Measurements from ENCODE around the gene TRIO. TPM values are rescaled to one million over a fixed set of nuclear protein-coding genes. Genes with fewer than 3 reads are reported as not detected.
"Not testable (repeated sequence)": the region's sequence is repeated elsewhere in the genome, so short reads cannot be mapped to it uniquely, and the experiment has no call there.

TRIO gene
- total RNA-seq, 1 donor from 2014 or later: 148 TPM

DNA sequence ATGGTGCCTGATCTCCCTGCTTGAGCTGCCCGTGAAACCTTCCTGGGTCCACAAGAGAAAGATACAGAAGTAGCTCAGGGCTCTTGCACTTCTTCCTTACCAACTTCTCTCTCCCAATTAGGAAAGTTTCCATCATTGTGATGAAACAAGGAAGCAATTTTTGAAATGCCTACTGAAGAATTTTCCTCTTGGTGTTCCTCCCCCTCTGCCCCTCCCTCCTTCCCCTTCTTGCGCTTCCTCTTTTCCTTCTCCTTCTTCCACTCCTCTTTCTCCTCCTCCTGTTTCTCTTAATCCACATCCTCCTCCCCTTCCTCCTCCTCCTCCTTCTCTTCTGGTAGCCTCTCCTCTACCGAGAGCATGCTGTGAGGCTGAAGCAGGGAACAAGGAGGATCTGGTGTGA, 402.2 kb downstream of the TRIO start:
- Histone ChIP-seq H3K4me1 (peaks cover 5% of the 10 kb centered on the region), H3K27me3 (no peaks in the 10 kb centered on the region), H3K9me3 (no peaks in the 10 kb centered on the region), H3K27ac (no peak overlapping the region), H3K4me3 (no peak overlapping the region), H3K36me3 (no peaks in the 10 kb centered on the region)
- DNase-seq (no peak), ATAC-seq (peak; percentile 79)
- intact Hi-C loops (cut with DNase I): no loop called here
- TF ChIP-seq, protein P1, sequence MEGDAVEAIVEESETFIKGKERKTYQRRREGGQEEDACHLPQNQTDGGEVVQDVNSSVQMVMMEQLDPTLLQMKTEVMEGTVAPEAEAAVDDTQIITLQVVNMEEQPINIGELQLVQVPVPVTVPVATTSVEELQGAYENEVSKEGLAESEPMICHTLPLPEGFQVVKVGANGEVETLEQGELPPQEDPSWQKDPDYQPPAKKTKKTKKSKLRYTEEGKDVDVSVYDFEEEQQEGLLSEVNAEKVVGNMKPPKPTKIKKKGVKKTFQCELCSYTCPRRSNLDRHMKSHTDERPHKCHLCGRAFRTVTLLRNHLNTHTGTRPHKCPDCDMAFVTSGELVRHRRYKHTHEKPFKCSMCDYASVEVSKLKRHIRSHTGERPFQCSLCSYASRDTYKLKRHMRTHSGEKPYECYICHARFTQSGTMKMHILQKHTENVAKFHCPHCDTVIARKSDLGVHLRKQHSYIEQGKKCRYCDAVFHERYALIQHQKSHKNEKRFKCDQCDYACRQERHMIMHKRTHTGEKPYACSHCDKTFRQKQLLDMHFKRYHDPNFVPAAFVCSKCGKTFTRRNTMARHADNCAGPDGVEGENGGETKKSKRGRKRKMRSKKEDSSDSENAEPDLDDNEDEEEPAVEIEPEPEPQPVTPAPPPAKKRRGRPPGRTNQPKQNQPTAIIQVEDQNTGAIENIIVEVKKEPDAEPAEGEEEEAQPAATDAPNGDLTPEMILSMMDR (IDR thresholded peaks at IDR 0.05): no peak

DNA sequence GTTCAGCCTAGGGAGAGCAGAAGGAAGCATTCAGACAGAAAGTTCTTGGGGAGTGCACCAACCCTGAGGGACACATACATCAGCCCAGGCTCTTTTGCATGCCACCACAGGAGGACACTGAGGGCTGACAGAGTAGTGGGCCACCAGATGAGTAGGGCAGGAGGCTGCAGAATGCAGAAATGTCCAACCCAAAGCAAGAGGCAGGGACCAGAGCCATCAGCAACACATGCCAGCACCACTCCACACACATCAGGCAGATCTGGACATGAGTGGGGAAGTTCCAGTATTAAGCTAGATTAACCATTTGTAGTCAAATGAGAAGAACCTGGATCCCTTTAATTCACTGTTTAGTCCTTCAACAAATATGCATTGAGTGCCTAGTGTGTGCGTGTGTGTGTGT, 402.7 kb downstream of the TRIO start:
- TF ChIP-seq, protein P1 (IDR thresholded peaks at IDR 0.05): no peak
- no peaks in the 10 kb centered on the region for H3K9me3 ChIP-seq
- peak; percentile 48 for ATAC-seq
- H3K27me3 ChIP-seq: no peaks in the 10 kb centered on the region
- H3K36me3 ChIP-seq: no peaks in the 10 kb centered on the region
- H3K4me3 ChIP-seq: no peak overlapping the region
- peaks cover 5% of the 10 kb centered on the region for H3K4me1 ChIP-seq
- no peak overlapping the region for H3K27ac ChIP-seq
- no peak for DNase-seq
- intact Hi-C loops (cut with DNase I): no loop called here

DNA sequence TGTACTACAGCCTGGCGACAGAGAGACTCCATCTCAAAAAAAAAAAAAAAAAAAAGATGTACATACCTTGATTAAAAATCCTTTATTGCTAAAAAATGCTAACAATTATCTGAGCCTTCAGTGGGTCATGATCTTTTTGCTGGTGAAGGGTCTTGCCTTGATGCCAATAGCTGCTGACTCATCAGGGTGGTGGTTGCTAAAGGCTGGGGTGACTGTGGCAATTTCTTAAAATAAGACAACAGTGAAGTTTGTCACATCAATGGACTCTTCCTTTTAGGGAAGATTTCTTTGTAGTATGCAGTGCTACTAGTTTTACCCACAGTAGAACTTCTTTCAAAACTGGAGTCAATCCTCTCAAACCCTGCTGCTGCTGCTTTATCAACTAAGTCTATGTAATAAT, 404.5 kb downstream of the TRIO start:
- DNase-seq: no peak
- no peaks in the 10 kb centered on the region for H3K9me3 ChIP-seq
- peaks cover 5% of the 10 kb centered on the region for H3K4me1 ChIP-seq
- no peak overlapping the region for H3K27ac ChIP-seq
- no peaks in the 10 kb centered on the region for H3K36me3 ChIP-seq
- intact Hi-C loops (cut with DNase I): no loop called here
- ATAC-seq: no peak
- H3K27me3 ChIP-seq: no peaks in the 10 kb centered on the region
- no peak overlapping the region for H3K4me3 ChIP-seq
- TF ChIP-seq, protein P1 (IDR thresholded peaks at IDR 0.05): no peak

DNA sequence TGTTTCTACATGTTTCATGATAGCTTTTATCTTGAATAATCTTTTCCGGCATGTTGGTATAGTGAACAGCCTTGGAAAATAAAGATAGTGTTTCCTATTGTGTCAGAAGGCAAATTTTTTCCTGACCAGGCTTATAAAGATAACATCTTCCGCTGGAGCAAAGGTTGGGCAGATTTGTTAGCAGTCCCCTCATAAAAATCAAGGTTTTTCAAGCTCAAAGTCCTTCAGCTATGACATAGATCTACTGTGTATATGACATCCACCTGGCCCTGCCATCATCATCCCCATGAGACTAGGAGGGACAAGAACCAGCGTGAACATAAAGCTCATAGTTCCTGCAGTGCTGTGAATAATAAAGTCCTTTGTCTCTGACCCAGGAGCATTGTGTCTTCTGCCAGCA, 408.1 kb downstream of the TRIO start:
- ATAC-seq: no peak
- no peaks in the 10 kb centered on the region for H3K27me3 ChIP-seq
- TF ChIP-seq, protein P1 (IDR thresholded peaks at IDR 0.05): no peak
- H3K27ac ChIP-seq: no peak overlapping the region
- no peaks in the 10 kb centered on the region for H3K9me3 ChIP-seq
- no peaks in the 10 kb centered on the region for H3K36me3 ChIP-seq
- intact Hi-C loops (cut with DNase I): no loop called here
- H3K4me1 ChIP-seq: no peaks in the 10 kb centered on the region
- DNase-seq: no peak
- no peak overlapping the region for H3K4me3 ChIP-seq

DNA sequence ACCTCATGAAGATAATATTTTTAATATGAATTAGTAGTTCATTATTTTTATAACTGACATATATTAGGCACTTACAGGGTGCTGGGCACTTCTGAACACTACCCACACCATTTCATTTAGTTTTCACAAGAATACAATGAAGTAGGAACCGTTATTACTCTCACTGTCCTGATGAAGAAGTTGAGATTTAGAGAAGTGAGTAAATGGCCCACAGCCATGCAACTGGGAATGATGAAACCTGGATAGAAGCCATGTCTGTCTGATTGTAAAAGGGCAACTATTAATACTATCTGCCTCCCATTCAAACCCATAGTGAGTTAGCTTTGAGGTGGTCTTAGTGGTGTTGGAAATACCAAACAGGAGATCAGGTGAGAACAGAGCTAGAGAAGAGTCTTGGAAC, 408.9 kb downstream of the TRIO start:
- H3K27me3 ChIP-seq: no peaks in the 10 kb centered on the region
- TF ChIP-seq, protein P1 (IDR thresholded peaks at IDR 0.05): no peak
- ATAC-seq (peak; percentile 68), DNase-seq (no peak)
- no peak overlapping the region for H3K4me3 ChIP-seq
- no peaks in the 10 kb centered on the region for H3K36me3 ChIP-seq
- intact Hi-C loops (cut with DNase I): no loop called here
- no peaks in the 10 kb centered on the region for H3K9me3 ChIP-seq
- no peak overlapping the region for H3K27ac ChIP-seq
- no peaks in the 10 kb centered on the region for H3K4me1 ChIP-seq

DNA sequence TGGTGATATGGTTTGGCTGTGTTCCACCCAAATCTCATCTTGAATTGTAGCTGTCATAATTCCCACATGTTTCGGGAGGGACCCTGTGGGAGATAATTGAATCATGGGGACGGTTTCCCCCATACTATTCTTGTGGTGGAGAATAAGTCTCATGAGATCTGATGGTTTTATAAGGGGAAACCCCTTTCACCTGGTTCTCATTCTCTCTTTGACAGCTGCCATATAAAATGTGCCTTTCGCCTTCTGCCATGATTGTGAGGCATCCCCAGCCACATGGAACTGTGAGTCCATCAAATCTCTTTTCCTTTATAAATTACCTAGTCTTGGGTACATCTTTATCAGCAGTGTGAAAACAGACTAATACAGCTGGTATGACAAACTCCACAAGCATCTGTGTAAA, 411.1 kb downstream of the TRIO start:
- H3K27me3 ChIP-seq; ATAC-seq; H3K4me1 ChIP-seq; H3K4me3 ChIP-seq; H3K9me3 ChIP-seq; DNase-seq; H3K36me3 ChIP-seq; H3K27ac ChIP-seq; intact Hi-C loops (cut with DNase I): not testable (repeated sequence)

Data from upper lobe of right lung (tissue), 1 donor.